Hepatocyte (in vitro differentiated cells): ENCODE results near the gene KCTD8. TPM values are rescaled to one million over a fixed set of nuclear protein-coding genes. Genes with fewer than 3 reads are reported as not detected.

Experiments
- DNase-seq: peaks from one replicate; pipeline ENCODE4 v3.0.0-alpha.2; 2016; ENCODE audit warnings: low spot score
- H2AFZ ChIP-seq: fragments of 200-600 bp; sonication (generic); 2 replicates; pipeline ENCODE4 v1.6.0; 2016; ENCODE audit warnings: antibody characterized with exemption, mild to moderate bottlenecking
- H3K27ac ChIP-seq: fragments of 200-600 bp; sonication (generic); 2 replicates; pipeline ENCODE4 v1.5.1; 2016; ENCODE audit warnings: mild to moderate bottlenecking
- H3K27me3 ChIP-seq: fragments of 200-600 bp; sonication (generic); 2 replicates; pipeline ENCODE4 v1.6.1; 2016
- H3K36me3 ChIP-seq: fragments of 200-600 bp; sonication (generic); replicated peaks from 2 replicates; pipeline ENCODE4 v1.5.1; 2016; ENCODE audit warnings: low read depth; ENCODE audit not compliant: insufficient read depth
- H3K4me1 ChIP-seq: fragments of 200-600 bp; sonication (generic); 2 replicates; pipeline ENCODE4 v1.5.1; 2016; ENCODE audit warnings: mild to moderate bottlenecking, moderate library complexity; ENCODE audit not compliant: insufficient read depth
- H3K4me2 ChIP-seq: fragments of 200-600 bp; sonication (generic); 2 replicates; pipeline ENCODE4 v1.6.0; 2016
- H3K4me3 ChIP-seq: fragments of 200-600 bp; sonication (generic); 2 replicates; pipeline ENCODE4 v1.5.1; 2016; ENCODE audit warnings: mild to moderate bottlenecking
- H3K79me2 ChIP-seq: fragments of 200-600 bp; sonication (generic); 2 replicates; pipeline ENCODE4 v1.6.0; 2017; ENCODE audit warnings: mild to moderate bottlenecking
- H3K9me2 ChIP-seq: fragments of 200-600 bp; sonication (generic); replicated peaks from 2 replicates; pipeline ENCODE4 v1.6.0; 2017; ENCODE audit warnings: mild to moderate bottlenecking; ENCODE audit not compliant: insufficient read depth
- H3K9me3 ChIP-seq: fragments of 200-600 bp; sonication (generic); 2 replicates; pipeline ENCODE4 v1.5.1; 2016; ENCODE audit warnings: low read depth, mild to moderate bottlenecking
- H4K20me1 ChIP-seq: fragments of 200-600 bp; sonication (generic); 2 replicates; pipeline ENCODE4 v1.6.0; 2016; ENCODE audit warnings: mild to moderate bottlenecking; ENCODE audit not compliant: insufficient read depth, poor library complexity, severe bottlenecking
- EZH2 ChIP-seq: fragments of 200-600 bp; sonication (generic); IDR thresholded peaks from 2 replicates; pipeline ENCODE4 v1.6.1; 2016; ENCODE audit warnings: antibody characterized with exemption, mild to moderate bottlenecking, borderline replicate concordance
- EZH2phosphoT487 ChIP-seq: fragments of 200-600 bp; sonication (generic); IDR thresholded peaks from one replicate; pipeline ENCODE4 v1.6.1; 2018; ENCODE audit warnings: antibody characterized with exemption, mild to moderate bottlenecking, low read depth, moderate library complexity; ENCODE audit not compliant: unreplicated experiment, severe bottlenecking
- whole genome bisulfite sequencing: methylation state at CpG from one replicate; pipeline ENCODE4 v1.1.6; 2016; ENCODE audit warnings: low lambda C conversion rate; ENCODE audit errors: missing lambda C conversion rate; 5-methylcytosine and 5-hydroxymethylcytosine counted together
- polyA plus RNA-seq: library from polyadenylated mRNA; unstranded; fragments of >200 nt; fragmentation: Nextera tagmentation; extraction: Ambion mirVana; gene quantifications from 2 replicates; pipeline ENCODE4 v1.2.1, GENCODE V29; 2016
- total RNA-seq: library from RNA; depleted of rRNA; stranded (reverse); fragments of >200 nt; gene quantifications from 2 replicates; pipeline ENCODE4 v1.2.3, GENCODE V29; 2014
- TF ChIP-seq, protein P1 (sequence below): fragments of 200-600 bp; sonication (generic); IDR thresholded peaks from 2 replicates; pipeline ENCODE4 v1.5.1; 2016; ENCODE audit warnings: antibody characterized with exemption, mild to moderate bottlenecking; ENCODE audit not compliant: poor library complexity

KCTD8 gene
- total and polyA plus RNA-seq, 2 experiments from 2014 or later = 0.97 to 1.5 TPM

DNA sequence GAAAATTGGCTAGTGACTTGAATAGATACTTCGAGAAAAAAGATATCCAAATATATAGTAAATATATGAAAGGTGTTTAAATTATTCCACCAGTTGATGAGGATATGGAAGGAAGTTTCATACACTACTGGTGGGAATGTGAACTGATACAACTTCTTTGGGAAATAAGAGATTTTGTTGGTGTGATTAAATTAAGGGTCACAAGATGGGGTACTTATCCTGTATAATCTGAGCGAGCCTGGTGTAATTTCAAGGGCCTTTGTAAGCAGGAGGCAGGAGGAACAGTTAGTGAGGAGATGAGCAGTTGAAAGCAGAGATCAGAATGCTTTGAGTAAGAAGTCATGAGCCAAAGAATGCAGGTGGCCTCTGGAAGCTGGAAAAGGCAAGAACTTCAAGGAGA is 192.2 kb downstream of the KCTD8 start:
- Histone ChIP-seq H3K79me2 (no peaks in the 10 kb centered on the region), H3K36me3 (no peaks in the 10 kb centered on the region), H2AFZ (no peak overlapping the region), H3K9me3 (no peaks in the 10 kb centered on the region), H3K9me2 (no peaks in the 10 kb centered on the region), H3K4me3 (no peak overlapping the region), H3K4me2 (no peak overlapping the region), H3K27ac (no peak overlapping the region), H4K20me1 (no peaks in the 10 kb centered on the region), H3K27me3 (no peaks in the 10 kb centered on the region), H3K4me1 (no peaks in the 10 kb centered on the region)
- no peak for DNase-seq
- 84% methylated on average over 2 of the region's 2 CpGs for WGBS
- TF ChIP-seq, protein P1, sequence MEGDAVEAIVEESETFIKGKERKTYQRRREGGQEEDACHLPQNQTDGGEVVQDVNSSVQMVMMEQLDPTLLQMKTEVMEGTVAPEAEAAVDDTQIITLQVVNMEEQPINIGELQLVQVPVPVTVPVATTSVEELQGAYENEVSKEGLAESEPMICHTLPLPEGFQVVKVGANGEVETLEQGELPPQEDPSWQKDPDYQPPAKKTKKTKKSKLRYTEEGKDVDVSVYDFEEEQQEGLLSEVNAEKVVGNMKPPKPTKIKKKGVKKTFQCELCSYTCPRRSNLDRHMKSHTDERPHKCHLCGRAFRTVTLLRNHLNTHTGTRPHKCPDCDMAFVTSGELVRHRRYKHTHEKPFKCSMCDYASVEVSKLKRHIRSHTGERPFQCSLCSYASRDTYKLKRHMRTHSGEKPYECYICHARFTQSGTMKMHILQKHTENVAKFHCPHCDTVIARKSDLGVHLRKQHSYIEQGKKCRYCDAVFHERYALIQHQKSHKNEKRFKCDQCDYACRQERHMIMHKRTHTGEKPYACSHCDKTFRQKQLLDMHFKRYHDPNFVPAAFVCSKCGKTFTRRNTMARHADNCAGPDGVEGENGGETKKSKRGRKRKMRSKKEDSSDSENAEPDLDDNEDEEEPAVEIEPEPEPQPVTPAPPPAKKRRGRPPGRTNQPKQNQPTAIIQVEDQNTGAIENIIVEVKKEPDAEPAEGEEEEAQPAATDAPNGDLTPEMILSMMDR = no peak
- TF ChIP-seq EZH2 (no peak), EZH2phosphoT487 (no peak)

DNA sequence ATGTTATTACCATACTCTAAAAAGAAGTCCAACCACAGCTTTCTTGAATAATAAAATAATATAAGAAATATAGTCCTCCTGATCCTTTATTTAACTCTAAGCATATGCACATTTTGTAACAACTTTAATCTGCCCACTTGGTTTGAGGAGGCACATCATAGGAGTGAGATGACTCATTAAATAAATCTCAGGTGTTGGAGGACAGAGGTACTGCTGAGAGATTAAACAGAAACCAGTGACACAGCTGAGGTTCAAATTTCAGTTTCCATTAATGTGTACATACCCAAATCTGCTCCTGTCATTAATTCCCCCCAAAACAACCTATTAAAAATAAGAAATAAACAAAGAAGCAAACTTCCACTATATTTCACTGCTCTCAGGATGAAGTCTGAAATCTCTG is 211.0 kb downstream of the KCTD8 start:
- H3K27ac ChIP-seq = no peak overlapping the region
- H3K9me3 ChIP-seq = no peaks in the 10 kb centered on the region
- no peak for DNase-seq
- H3K4me2 ChIP-seq = no peak overlapping the region
- TF ChIP-seq, protein P1 = no peak
- TF ChIP-seq EZH2 (no peak), EZH2phosphoT487 (no peak)
- H3K4me1 ChIP-seq = no peaks in the 10 kb centered on the region
- H3K4me3 ChIP-seq = no peak overlapping the region
- H2AFZ ChIP-seq = no peak overlapping the region
- no peaks in the 10 kb centered on the region for H3K9me2 ChIP-seq
- H3K79me2 ChIP-seq = no peaks in the 10 kb centered on the region
- H3K36me3 ChIP-seq = no peaks in the 10 kb centered on the region
- H4K20me1 ChIP-seq = no peaks in the 10 kb centered on the region
- no peaks in the 10 kb centered on the region for H3K27me3 ChIP-seq

DNA sequence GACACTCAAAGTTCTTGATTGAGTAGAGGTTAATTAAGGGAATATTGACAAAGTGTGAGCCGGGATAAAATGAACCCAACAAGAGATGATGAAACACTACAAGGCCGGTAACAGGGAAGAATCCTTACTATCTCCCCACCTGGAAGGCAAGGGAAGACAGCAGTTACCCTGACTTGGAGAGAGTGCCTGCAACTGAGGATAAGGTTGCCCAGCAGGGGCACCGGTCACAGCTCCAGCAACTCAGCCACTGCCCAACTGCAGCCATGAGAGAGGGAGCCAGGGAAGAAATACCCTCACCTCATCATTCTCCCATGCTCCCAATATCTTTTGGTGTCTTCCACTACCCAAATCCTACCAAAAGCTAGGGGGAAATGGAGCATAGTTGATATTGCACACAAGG is 212.7 kb downstream of the KCTD8 start:
- H4K20me1 ChIP-seq = no peaks in the 10 kb centered on the region
- H3K27ac ChIP-seq = no peak overlapping the region
- H3K27me3 ChIP-seq = no peaks in the 10 kb centered on the region
- H3K9me2 ChIP-seq = no peaks in the 10 kb centered on the region
- no peak for DNase-seq
- no peak overlapping the region for H3K4me3 ChIP-seq
- 84% methylated on average over 3 of the region's 3 CpGs for WGBS
- TF ChIP-seq EZH2phosphoT487 (no peak), EZH2 (no peak)
- TF ChIP-seq, protein P1 = no peak
- H3K4me2 ChIP-seq = no peak overlapping the region
- no peak overlapping the region for H2AFZ ChIP-seq
- no peaks in the 10 kb centered on the region for H3K4me1 ChIP-seq
- H3K79me2 ChIP-seq = no peaks in the 10 kb centered on the region
- H3K9me3 ChIP-seq = no peaks in the 10 kb centered on the region
- no peaks in the 10 kb centered on the region for H3K36me3 ChIP-seq

DNA sequence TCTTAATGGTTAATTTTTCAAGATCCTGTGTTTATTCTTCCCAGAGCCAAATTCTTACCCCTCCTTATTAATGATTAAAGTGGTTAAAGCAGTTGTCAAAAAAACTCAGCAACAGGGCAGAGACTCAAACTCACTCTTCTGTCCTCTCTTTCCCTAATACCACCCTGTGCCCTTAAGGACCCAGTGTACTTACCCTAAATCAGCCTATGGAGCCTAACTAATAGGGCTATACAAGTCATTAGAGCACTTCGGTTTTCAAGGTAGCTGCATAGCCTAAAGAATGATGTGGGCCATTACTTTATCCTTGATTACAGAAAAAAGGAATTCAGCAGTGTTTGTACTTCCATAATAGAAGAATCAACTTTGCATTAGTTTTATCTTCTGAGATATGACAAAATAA is 216.3 kb downstream of the KCTD8 start:
- TF ChIP-seq EZH2 (no peak), EZH2phosphoT487 (no peak)
- TF ChIP-seq, protein P1 = no peak

More for the DNA sequence above, 216.3 kb downstream of the KCTD8 start:
- no peaks in the 10 kb centered on the region for H3K9me2 ChIP-seq
- no peak for DNase-seq
- H3K4me2 ChIP-seq = no peak overlapping the region
- no peak overlapping the region for H2AFZ ChIP-seq
- H3K4me3 ChIP-seq = no peak overlapping the region
- H3K27me3 ChIP-seq = no peaks in the 10 kb centered on the region
- H3K27ac ChIP-seq = no peak overlapping the region
- 53% methylated on average over 1 of the region's 1 CpG for WGBS
- no peaks in the 10 kb centered on the region for H3K36me3 ChIP-seq
- H3K9me3 ChIP-seq = no peaks in the 10 kb centered on the region
- no peaks in the 10 kb centered on the region for H3K79me2 ChIP-seq
- H3K4me1 ChIP-seq = no peaks in the 10 kb centered on the region
- no peaks in the 10 kb centered on the region for H4K20me1 ChIP-seq
